GM12801 (cell line): ENCODE data around the gene HS3ST4.

Experiments
- TF ChIP-seq, protein P1 (sequence below): IDR thresholded peaks from one replicate; pipeline ENCODE4 v1.5.1; 2011; ENCODE audit warnings: control low read depth; ENCODE audit not compliant: insufficient read length; ENCODE audit errors: extremely low read depth

Gene HS3ST4

DNA sequence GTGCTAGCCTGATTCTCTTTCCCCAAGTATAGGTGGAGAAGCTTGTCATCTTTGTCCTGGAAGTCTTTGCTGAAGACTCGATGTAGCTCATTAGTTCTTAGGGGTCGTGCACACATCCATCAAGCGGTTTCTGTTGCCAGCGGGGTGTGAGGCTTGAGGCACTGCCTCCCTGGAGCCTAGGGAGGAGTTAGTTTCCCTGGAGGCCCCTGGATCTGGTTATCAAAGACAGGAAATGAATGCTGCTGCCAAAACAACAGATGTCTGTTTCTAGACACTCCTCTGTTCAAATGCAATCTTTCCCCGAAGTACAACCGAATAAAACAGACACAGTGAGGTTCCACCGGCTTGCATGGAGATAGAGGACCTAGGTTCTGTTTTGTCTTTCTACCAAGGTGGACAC, 17.5 kb downstream of the HS3ST4 start:
- TF ChIP-seq, protein P1, sequence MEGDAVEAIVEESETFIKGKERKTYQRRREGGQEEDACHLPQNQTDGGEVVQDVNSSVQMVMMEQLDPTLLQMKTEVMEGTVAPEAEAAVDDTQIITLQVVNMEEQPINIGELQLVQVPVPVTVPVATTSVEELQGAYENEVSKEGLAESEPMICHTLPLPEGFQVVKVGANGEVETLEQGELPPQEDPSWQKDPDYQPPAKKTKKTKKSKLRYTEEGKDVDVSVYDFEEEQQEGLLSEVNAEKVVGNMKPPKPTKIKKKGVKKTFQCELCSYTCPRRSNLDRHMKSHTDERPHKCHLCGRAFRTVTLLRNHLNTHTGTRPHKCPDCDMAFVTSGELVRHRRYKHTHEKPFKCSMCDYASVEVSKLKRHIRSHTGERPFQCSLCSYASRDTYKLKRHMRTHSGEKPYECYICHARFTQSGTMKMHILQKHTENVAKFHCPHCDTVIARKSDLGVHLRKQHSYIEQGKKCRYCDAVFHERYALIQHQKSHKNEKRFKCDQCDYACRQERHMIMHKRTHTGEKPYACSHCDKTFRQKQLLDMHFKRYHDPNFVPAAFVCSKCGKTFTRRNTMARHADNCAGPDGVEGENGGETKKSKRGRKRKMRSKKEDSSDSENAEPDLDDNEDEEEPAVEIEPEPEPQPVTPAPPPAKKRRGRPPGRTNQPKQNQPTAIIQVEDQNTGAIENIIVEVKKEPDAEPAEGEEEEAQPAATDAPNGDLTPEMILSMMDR: no peak

DNA sequence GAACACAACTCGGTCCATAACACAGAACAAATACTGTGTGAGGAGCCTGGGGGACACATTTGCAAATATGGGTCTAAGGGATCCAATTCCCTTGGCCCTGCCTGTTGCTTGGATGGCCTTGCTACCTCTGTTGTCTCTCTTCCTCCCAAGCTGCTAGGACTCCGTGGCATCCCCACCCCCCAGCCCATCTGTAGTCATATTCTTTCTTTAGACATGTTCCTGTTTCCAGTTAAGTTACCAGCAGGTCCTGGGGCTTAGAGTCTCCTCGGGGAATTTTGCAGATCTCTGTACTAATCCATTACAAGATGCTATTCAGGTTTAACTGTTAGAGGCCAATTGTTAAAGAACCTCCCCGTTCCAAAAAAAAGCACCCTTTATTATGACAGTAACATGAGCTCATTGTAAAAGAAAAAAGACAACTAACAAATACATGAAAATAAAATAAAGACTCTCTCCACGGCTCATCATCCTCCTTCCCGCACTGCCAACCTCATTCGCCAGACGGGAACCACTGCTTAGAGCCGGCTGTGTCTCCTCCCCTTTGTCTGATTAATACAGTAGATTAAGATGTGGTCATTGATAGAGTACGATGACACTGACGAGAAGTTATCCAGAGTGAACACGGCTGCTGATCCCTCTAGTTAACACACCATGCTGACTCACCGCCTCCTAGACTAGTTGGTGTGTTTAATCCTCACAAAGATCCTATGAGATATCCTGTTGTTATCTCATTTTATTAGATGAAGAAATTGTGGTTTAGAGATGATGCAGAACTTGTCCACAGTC, 22.2 kb downstream of the HS3ST4 start:
- TF ChIP-seq, protein P1: no peak

DNA sequence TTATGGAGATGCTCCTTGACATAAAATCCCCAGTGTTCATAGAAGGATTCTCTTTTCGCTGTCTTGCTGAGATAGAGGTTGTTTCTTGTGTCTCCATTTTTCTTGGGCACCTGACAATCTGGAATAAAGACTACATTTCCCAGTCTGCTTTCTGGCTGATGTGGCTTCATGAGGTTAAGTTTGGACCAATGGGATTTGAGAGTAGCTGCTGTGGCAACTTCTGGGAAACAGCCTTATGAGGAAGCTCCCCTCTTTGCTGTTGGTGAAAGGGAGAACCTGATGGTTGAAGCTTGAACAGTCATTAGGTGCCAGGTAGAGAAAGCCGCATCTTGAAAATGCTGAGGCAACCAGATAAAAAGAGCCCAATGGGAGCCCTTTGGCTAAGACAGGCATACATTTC, 24.4 kb downstream of the HS3ST4 start:
- TF ChIP-seq, protein P1: no peak

DNA sequence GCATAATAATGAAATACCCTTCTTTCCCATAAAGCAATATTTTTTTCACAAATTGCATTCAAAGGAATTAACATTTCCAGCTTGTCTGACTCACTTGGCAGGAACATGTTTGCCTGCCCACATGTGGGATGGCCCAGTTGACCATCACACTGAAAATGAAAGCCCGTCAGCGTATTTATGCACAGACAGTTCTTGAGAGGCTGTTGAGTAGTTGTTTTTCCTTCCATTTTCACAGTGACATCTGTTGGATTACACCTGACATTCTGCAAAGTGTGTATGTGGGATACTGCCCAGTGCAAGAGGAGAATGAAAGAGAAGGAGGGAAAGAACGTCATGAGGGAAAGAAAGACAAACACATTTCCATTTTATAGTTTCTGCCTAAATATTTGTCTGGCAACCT, 29.7 kb downstream of the HS3ST4 start:
- TF ChIP-seq, protein P1: no peak

DNA sequence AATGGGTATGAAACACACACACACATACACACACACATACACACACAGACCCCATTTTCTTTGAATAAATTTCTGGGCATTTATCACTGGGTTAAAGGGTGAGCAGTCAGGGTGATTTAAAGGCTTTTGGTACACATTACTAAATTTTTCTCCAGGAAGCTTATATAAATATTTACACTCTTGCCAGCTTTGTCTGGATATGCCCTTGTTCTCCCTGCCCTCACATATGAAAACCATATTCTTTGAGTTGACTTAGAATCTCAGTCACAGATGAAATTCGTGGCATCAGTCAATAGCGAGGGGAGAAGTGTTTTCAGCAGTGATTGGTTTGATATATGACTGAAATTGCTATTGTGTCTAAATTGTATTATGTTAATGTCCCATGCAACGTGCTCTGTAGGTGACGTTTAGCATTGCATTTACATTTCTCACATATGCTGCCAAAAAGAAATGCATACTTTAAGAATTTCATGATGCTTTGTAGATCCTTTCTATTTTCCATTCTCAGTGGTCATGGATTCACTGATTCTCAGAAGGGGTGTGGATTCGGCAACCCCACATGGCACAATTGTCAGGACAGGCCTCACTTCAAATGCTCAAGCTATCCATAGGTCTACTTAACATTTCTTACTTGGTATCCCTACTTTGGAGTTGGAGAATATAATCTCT, 34.8 kb downstream of the HS3ST4 start:
- TF ChIP-seq, protein P1: no peak

DNA sequence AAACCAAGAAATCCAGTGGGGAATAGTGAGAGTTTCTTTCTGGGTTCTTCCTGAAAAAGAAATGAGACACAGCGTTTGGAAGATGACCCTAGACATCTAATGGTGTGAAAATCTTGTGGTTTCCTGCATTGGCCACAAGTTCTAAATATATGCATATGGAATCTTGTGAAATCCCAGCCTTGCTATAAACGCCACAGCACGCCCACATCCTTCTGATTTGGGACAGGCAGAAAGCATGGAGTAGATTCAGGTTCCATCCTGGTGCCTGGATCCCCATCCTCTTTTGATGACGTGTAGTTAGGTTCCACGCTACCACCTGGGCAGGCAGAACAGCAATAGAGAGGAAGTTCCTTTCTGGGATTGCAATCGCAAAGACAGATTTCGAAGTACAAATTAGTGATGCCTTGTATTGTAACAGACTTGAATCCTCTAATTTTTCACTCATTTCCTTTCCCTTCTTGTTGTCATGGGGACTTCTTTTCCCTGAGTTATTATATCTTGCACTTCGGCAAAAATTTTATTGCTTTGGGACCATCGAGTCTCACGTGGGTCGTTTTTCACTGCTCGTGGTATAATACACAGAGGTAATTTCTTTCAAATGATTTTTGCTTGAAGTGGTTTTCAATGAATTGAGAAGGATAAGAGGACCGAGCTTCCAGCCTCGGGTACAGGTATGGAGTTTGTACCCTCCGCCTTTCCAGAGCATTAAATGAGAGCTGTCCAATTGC, 37.6 kb downstream of the HS3ST4 start:
- TF ChIP-seq, protein P1: no peak

DNA sequence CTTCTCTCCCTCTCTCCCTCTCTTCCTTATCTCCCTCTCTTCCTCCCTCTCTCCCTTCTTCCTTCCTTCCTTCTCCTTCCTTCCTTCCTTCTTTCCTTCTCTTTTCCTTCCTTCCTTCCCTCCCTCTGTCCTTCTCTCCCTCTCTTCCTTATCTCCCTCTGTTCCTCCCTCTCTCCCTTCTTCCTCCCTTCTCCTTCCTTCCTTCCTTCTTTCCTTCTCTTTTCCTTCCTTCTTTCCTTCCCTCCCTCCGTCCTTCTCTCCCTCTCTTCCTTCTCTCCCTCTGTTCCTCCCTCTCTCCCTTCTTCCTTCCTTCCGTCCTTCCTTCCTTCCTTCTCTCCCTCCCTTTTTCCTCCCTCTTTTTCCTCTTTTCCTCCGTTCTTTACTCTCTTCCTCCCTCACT, 38.6 kb downstream of the HS3ST4 start:
- TF ChIP-seq, protein P1: no peak
